OCI-LY3 (cell line): ENCODE measurements around the gene CRTC3.
A peak's percentile ranks its signal among the peaks of the same experiment; 100 is the strongest.

ENCODE experiments used
- H2AFZ ChIP-seq: fragments of 200-600, 300-600 bp; shearing (Covaris generic); 2 replicates; pipeline ENCODE4 v1.6.0; 2014; ENCODE audit warnings: antibody characterized with exemption, low read depth, low read length
- H3K27ac ChIP-seq: fragments of 200-600, 300-600 bp; sonication (generic); 2 replicates; pipeline ENCODE4 v1.5.1; 2014; ENCODE audit warnings: mild to moderate bottlenecking, low read length, moderate library complexity, mixed read lengths
- H3K27me3 ChIP-seq: fragments of 200-600, 300-600 bp; sonication (generic); 2 replicates; pipeline ENCODE4 v1.6.1; 2014; ENCODE audit warnings: low read depth, low read length, mixed read lengths
- H3K36me3 ChIP-seq: fragments of 200-600, 300-600 bp; sonication (generic); replicated peaks from 2 replicates; pipeline ENCODE3; 2014; ENCODE audit warnings: low read depth, low read length, mixed read lengths
- H3K4me1 ChIP-seq: fragments of 300-600, 200-600 bp; sonication (generic); 2 replicates; pipeline ENCODE4 v1.6.1; 2014; ENCODE audit warnings: low read length, mixed read lengths
- H3K4me2 ChIP-seq: fragments of 200-600, 300-600 bp; sonication (generic); 2 replicates; pipeline ENCODE4 v1.6.1; 2014; ENCODE audit warnings: low read length, mixed read lengths
- H3K4me3 ChIP-seq: fragments of 300-600, 200-600 bp; sonication (generic); 2 replicates; pipeline ENCODE4 v1.5.1; 2014; ENCODE audit warnings: antibody characterized with exemption, mild to moderate bottlenecking, low read length, moderate library complexity
- H3K79me2 ChIP-seq: fragments of 300-600, 200-600 bp; shearing (Covaris generic); 2 replicates; pipeline ENCODE4 v1.6.1; 2014; ENCODE audit warnings: mild to moderate bottlenecking, low read length, mixed read lengths
- H3K9ac ChIP-seq: fragments of 300-600, 200-600 bp; shearing (Covaris generic); 2 replicates; pipeline ENCODE4 v1.6.0; 2014; ENCODE audit warnings: mild to moderate bottlenecking, low read length, moderate library complexity
- H3K9me3 ChIP-seq: fragments of 200-600, 300-600 bp; shearing (Covaris generic); 2 replicates; pipeline ENCODE4 v1.6.1; 2014; ENCODE audit warnings: low read length, mixed read lengths; ENCODE audit not compliant: insufficient read depth
- H4K20me1 ChIP-seq: fragments of 200-600, 300-600 bp; sonication (generic); 2 replicates; pipeline ENCODE4 v1.6.1; 2016; ENCODE audit warnings: low read length, mixed read lengths; ENCODE audit not compliant: insufficient read depth
- CTCF ChIP-seq: fragments of 200-600, 300-600 bp; sonication (generic); IDR thresholded peaks from 2 replicates; pipeline ENCODE4 v1.5.1; 2014; ENCODE audit warnings: antibody characterized with exemption, low read length, low read depth
- EZH2phosphoT487 ChIP-seq: fragments of 200-600 bp; shearing (Covaris generic); IDR thresholded peaks from 2 replicates; pipeline ENCODE4 v1.6.1; 2018; ENCODE audit warnings: antibody characterized with exemption, mixed run types, low read depth

The CRTC3 gene

GRCh38 chr15:90540768-90541167 is 11.0 kb downstream of the CRTC3 start:
- H3K4me2 ChIP-seq, result no peak overlapping the region
- no peaks in the 10 kb centered on the region for H3K9me3 ChIP-seq
- no peak overlapping the region for H3K9ac ChIP-seq
- no peaks in the 10 kb centered on the region for H3K79me2 ChIP-seq
- H3K4me3 ChIP-seq, result no peak overlapping the region
- no peaks in the 10 kb centered on the region for H3K4me1 ChIP-seq
- H3K27me3 ChIP-seq, result no peaks in the 10 kb centered on the region
- H3K27ac ChIP-seq, result no peak overlapping the region
- H4K20me1 ChIP-seq, result peaks cover 4% of the 10 kb centered on the region
- TF ChIP-seq CTCF (no peak), EZH2phosphoT487 (no peak)
- H3K36me3 ChIP-seq, result peaks cover 4% of the 10 kb centered on the region
- H2AFZ ChIP-seq, result no peak overlapping the region

- Histone ChIP-seq H3K36me3 (peaks cover under 1% of the 10 kb centered on the region), H3K4me1 (no peaks in the 10 kb centered on the region), H3K4me2 (no peak overlapping the region), H3K27me3 (no peaks in the 10 kb centered on the region), H3K9ac (no peak overlapping the region), H3K79me2 (no peaks in the 10 kb centered on the region), H3K4me3 (no peak overlapping the region), H4K20me1 (no peaks in the 10 kb centered on the region), H3K9me3 (no peaks in the 10 kb centered on the region), H3K27ac (no peak overlapping the region), H2AFZ (no peak overlapping the region)
- no peak for TF ChIP-seq EZH2phosphoT487
- TF ChIP-seq CTCF, result peak; percentile 31
These were observed 15.4 kb downstream of the CRTC3 start for GRCh38 chr15:90545095-90545494.

- Histone ChIP-seq H3K27ac (no peak overlapping the region), H2AFZ (no peak overlapping the region), H3K4me3 (no peak overlapping the region)
These were observed 17.8 kb downstream of the CRTC3 start for GRCh38 chr15:90547540-90547939.

GRCh38 chr15:90550919-90551318 is 21.2 kb downstream of the CRTC3 start:
- peak overlapping the region; percentile 44 for H3K4me2 ChIP-seq
- no peak overlapping the region for H3K4me3 ChIP-seq
- H3K4me1 ChIP-seq, result peaks cover 25% of the 10 kb centered on the region
- no peak overlapping the region for H3K9ac ChIP-seq
- H3K36me3 ChIP-seq, result no peaks in the 10 kb centered on the region
- H3K27me3 ChIP-seq, result no peaks in the 10 kb centered on the region
- TF ChIP-seq EZH2phosphoT487 (no peak), CTCF (no peak)
- H3K79me2 ChIP-seq, result no peaks in the 10 kb centered on the region
- 0 out of 2 replicates have a peak, but pooled peaks cover 4% of the 10 kb centered on the region for H4K20me1 ChIP-seq
- H3K9me3 ChIP-seq, result no peaks in the 10 kb centered on the region
- no peak overlapping the region for H2AFZ ChIP-seq
- no peak overlapping the region for H3K27ac ChIP-seq

More at GRCh38 chr15:90547540-90547939, 17.8 kb downstream of the CRTC3 start:
- H4K20me1 ChIP-seq, result no peaks in the 10 kb centered on the region
- TF ChIP-seq CTCF (no peak), EZH2phosphoT487 (no peak)
- H3K27me3 ChIP-seq, result no peaks in the 10 kb centered on the region
- H3K4me1 ChIP-seq, result peaks cover 14% of the 10 kb centered on the region
- H3K9ac ChIP-seq, result no peak overlapping the region
- H3K36me3 ChIP-seq, result no peaks in the 10 kb centered on the region
- H3K9me3 ChIP-seq, result no peaks in the 10 kb centered on the region
- no peaks in the 10 kb centered on the region for H3K79me2 ChIP-seq
- no peak overlapping the region for H3K4me2 ChIP-seq
